PFSK-1 (cell line): ENCODE results near the gene HIP1.

Experiments used
- FOXP2 ChIP-seq: optimal IDR thresholded peaks from 2 replicates; pipeline ENCODE3; 2011; ENCODE audit warnings: borderline replicate concordance, control low read depth, inconsistent platforms; ENCODE audit not compliant: insufficient read depth; ENCODE audit errors: extremely low read length, extremely low read depth
- POLR2AphosphoS5 ChIP-seq: IDR thresholded peaks from 2 replicates; pipeline ENCODE4 v1.6.1; 2012; ENCODE audit warnings: low read depth, mild to moderate bottlenecking, control low read depth, low read length, moderate library complexity
- REST ChIP-seq, 2 experiments: IDR thresholded peaks; 2 replicates each; pipeline versions ENCODE4 v1.6.1 to v1.8.0; 2011 to 2012; ENCODE audit warnings: low read depth in 2 of 2, low read length in 2 of 2, control low read depth in 1 of 2, inconsistent platforms in 1 of 2, mild to moderate bottlenecking in 1 of 2, moderate library complexity in 1 of 2; ENCODE audit not compliant: insufficient read depth in 1 of 2
- SIN3A ChIP-seq: IDR thresholded peaks from 2 replicates; pipeline ENCODE4 v1.6.1; 2012; ENCODE audit warnings: mild to moderate bottlenecking, low read length, moderate library complexity, borderline replicate concordance; ENCODE audit not compliant: insufficient read depth
- TAF1 ChIP-seq: IDR thresholded peaks from 2 replicates; pipeline ENCODE4 v1.6.1; 2012; ENCODE audit warnings: low read length, control low read depth, borderline replicate concordance; ENCODE audit not compliant: insufficient read depth

Gene HIP1

GRCh38 chr7:75660566-75661215 is 78.0 kb downstream of the HIP1 start:
- TF ChIP-seq FOXP2 (no peak), REST (IDR thresholded peaks at IDR 0.05; ENCODE audit: insufficient read depth in 1 of 2, low read depth in 2 of 2, low read length in 2 of 2) (no peak), SIN3A (no peak), TAF1 (no peak), POLR2AphosphoS5 (no peak)

GRCh38 chr7:75658802-75659201 is 79.9 kb downstream of the HIP1 start:
- no peak for TF ChIP-seq FOXP2
- no peak for TF ChIP-seq TAF1
- no peak for TF ChIP-seq POLR2AphosphoS5
- no peak for TF ChIP-seq SIN3A
- TF ChIP-seq REST (IDR thresholded peaks at IDR 0.05; ENCODE audit: insufficient read depth in 1 of 2, low read depth in 2 of 2, low read length in 2 of 2) = no peak

- TF ChIP-seq REST (IDR thresholded peaks at IDR 0.05; ENCODE audit: insufficient read depth in 1 of 2, low read depth in 2 of 2, low read length in 2 of 2) (no peak), FOXP2 (no peak), SIN3A (no peak), POLR2AphosphoS5 (no peak), TAF1 (no peak)
Observed at GRCh38 chr7:75658369-75658768, 80.4 kb downstream of the HIP1 start.

GRCh38 chr7:75657866-75658265 is 80.9 kb downstream of the HIP1 start:
- no peak for TF ChIP-seq TAF1
- no peak for TF ChIP-seq SIN3A
- no peak for TF ChIP-seq REST (IDR thresholded peaks at IDR 0.05; ENCODE audit: insufficient read depth in 1 of 2, low read depth in 2 of 2, low read length in 2 of 2)
- no peak for TF ChIP-seq FOXP2
- no peak for TF ChIP-seq POLR2AphosphoS5

GRCh38 chr7:75656740-75657139 is 82.0 kb downstream of the HIP1 start:
- TF ChIP-seq FOXP2 (no peak), REST (IDR thresholded peaks at IDR 0.05; ENCODE audit: insufficient read depth in 1 of 2, low read depth in 2 of 2, low read length in 2 of 2) (no peak), POLR2AphosphoS5 (no peak), TAF1 (no peak), SIN3A (no peak)
